Thyroid gland (tissue), 4 donors: Measurements from ENCODE around the gene SMYD4. TPM values are rescaled to one million over a fixed set of nuclear protein-coding genes. Genes with fewer than 3 reads are reported as not detected.
"Not testable (repeated sequence)": the region's sequence is repeated elsewhere in the genome, so short reads cannot be mapped to it uniquely, and the experiment has no call there.

Experiments
- DNase-seq, 2 donors: peaks; one replicate each; pipeline ENCODE4 v3.0.0-alpha.2; 2019
- H3K27ac ChIP-seq, 3 donors: fragments of 200-600 bp; sonication (generic); 1 replicate in 2 of 3; 2 replicates in 1 of 3; pipeline ENCODE4 v1.5.1; 2016 to 2019; ENCODE audit warnings: mild to moderate bottlenecking in 1 of 3, moderate library complexity in 1 of 3
- H3K27me3 ChIP-seq: fragments of 200-600 bp; sonication (generic); one replicate; pipeline ENCODE4 v1.5.1; 2019
- H3K36me3 ChIP-seq, 2 donors: fragments of 200-600 bp; sonication (generic); one replicate each; pipeline ENCODE4 v1.5.1; 2016 to 2019
- H3K4me1 ChIP-seq, 2 donors: fragments of 200-600 bp; sonication (generic); one replicate each; pipeline ENCODE4 v1.5.1; 2017 to 2019
- H3K4me3 ChIP-seq, 3 donors: fragments of 200-600 bp; sonication (generic); replicated peaks in 1 of 3; 1 replicate in 2 of 3; 2 replicates in 1 of 3; pipeline ENCODE4 v1.5.1; 2016; ENCODE audit warnings: mild to moderate bottlenecking in 1 of 3
- H3K9me3 ChIP-seq: fragments of 200-600 bp; sonication (generic); one replicate; pipeline ENCODE4 v1.5.1; 2017
- CTCF ChIP-seq, 6 experiments: fragments of 200-600 bp in 3 of 6; fragments of 450-650 bp in 3 of 6; sonication (generic) in 3 of 6; IDR thresholded peaks; one replicate each; pipeline ENCODE4 v1.5.1; 2016 to 2019; ENCODE audit warnings: antibody characterized with exemption in 6 of 6, mild to moderate bottlenecking in 2 of 6, inconsistent platforms in 1 of 6, moderate library complexity in 1 of 6
- POLR2A ChIP-seq, 2 donors: fragments of 450-650 bp; IDR thresholded peaks; one replicate each; pipeline ENCODE4 v1.6.1; 2017; ENCODE audit warnings: antibody characterized with exemption in 2 of 2, mild to moderate bottlenecking in 2 of 2, moderate library complexity in 1 of 2
- WGBS, 2 donors: methylation state at CpG; one replicate each; pipeline ENCODE4 v1.1.5; 2017; 5-methylcytosine and 5-hydroxymethylcytosine counted together
- intact Hi-C: fragments of 100-400 bp; cut with DNase I; formaldehyde crosslinking; loops from one replicate; pipeline ENCODE4 v1.15.1; 2023
- total RNA-seq, 4 donors: library from RNA; depleted of rRNA; stranded (reverse); fragments of >200 nt; gene quantifications; one replicate each; pipeline ENCODE4 v1.2.3, GENCODE V29; 2016

Gene SMYD4
- total RNA-seq, 4 donors from 2014 or later, result 19.3 to 21.9 (median 20.4) TPM

- intact Hi-C loops, result no loop called here
- Histone ChIP-seq H3K4me1 (peaks cover 48 to 55% of the 10 kb centered on the region in 2 donors), H3K4me3 (no peak overlapping the region), H3K36me3 (no peaks in the 10 kb centered on the region), H3K9me3 (no peaks in the 10 kb centered on the region), H3K27ac (peak overlapping the region; percentile 88 to 99 (median 98)), H3K27me3 (no peaks in the 10 kb centered on the region)
- TF ChIP-seq CTCF (IDR thresholded peaks at IDR 0.05), result no peak
- TF ChIP-seq POLR2A (IDR thresholded peaks at IDR 0.05), result peak in 1 of 2 donors; percentile 9
- WGBS, 2 donors, result 35 to 50% methylated on average over 8 of the region's 8 CpGs
- DNase-seq, result peak; percentile 68 to 88
Measured at GRCh38 chr17:1779571-1780131, 50.1 kb downstream of the SMYD4 start.

- intact Hi-C loops, result no loop called here
- H3K27me3 ChIP-seq, result no peaks in the 10 kb centered on the region
- DNase-seq, result no peak
- no peaks in the 10 kb centered on the region for H3K36me3 ChIP-seq
- H3K9me3 ChIP-seq, result no peaks in the 10 kb centered on the region
- TF ChIP-seq POLR2A (IDR thresholded peaks at IDR 0.05) (no peak), CTCF (IDR thresholded peaks at IDR 0.05) (no peak)
- H3K27ac ChIP-seq, result no peak overlapping the region
- 94 to 98% methylated on average over 7 of the region's 7 CpGs for WGBS, 2 donors
- no peak overlapping the region for H3K4me3 ChIP-seq
- H3K4me1 ChIP-seq, result peaks cover 28 to 36% of the 10 kb centered on the region in 2 donors
Measured at GRCh38 chr17:1776857-1777256, 52.8 kb downstream of the SMYD4 start.

GRCh38 chr17:1776328-1776727 is 53.4 kb downstream of the SMYD4 start:
- intact Hi-C loops, result no loop called here
- peaks cover 0 to 2% of the 10 kb centered on the region in 2 donors for H3K36me3 ChIP-seq
- no peaks in the 10 kb centered on the region for H3K27me3 ChIP-seq
- 92 to 94% methylated on average over 10 of the region's 10 CpGs for WGBS, 2 donors
- no peak for TF ChIP-seq CTCF (IDR thresholded peaks at IDR 0.05)
- no peak for TF ChIP-seq POLR2A (IDR thresholded peaks at IDR 0.05)
- no peak overlapping the region for H3K27ac ChIP-seq
- peaks cover 23 to 30% of the 10 kb centered on the region in 2 donors for H3K4me1 ChIP-seq
- no peak for DNase-seq
- no peaks in the 10 kb centered on the region for H3K9me3 ChIP-seq
- no peak overlapping the region for H3K4me3 ChIP-seq

- Histone ChIP-seq H3K27me3 (no peaks in the 10 kb centered on the region), H3K4me3 (no peak overlapping the region), H3K27ac (peak overlapping the region in 2 of 3 donors; percentile 4 to 37), H3K36me3 (peaks cover 0 to 2% of the 10 kb centered on the region in 2 donors), H3K9me3 (no peaks in the 10 kb centered on the region), H3K4me1 (peaks cover 13 to 18% of the 10 kb centered on the region in 2 donors)
- intact Hi-C loops, result no loop called here
- no peak for DNase-seq
- 91 to 92% methylated on average over 21 of the region's 21 CpGs for WGBS, 2 donors
- TF ChIP-seq CTCF (IDR thresholded peaks at IDR 0.05), result no peak
- no peak for TF ChIP-seq POLR2A (IDR thresholded peaks at IDR 0.05)
Measured at GRCh38 chr17:1774390-1775176, 55.1 kb downstream of the SMYD4 start.

GRCh38 chr17:1773696-1774181 is 56.0 kb downstream of the SMYD4 start:
- Histone ChIP-seq H3K9me3 (no peaks in the 10 kb centered on the region), H3K4me3 (no peak overlapping the region), H3K27me3 (no peaks in the 10 kb centered on the region), H3K27ac (peak overlapping the region in 2 of 3 donors; percentile 4 to 37), H3K4me1 (peaks cover 9 to 14% of the 10 kb centered on the region in 2 donors), H3K36me3 (peaks cover 0 to 2% of the 10 kb centered on the region in 2 donors)
- TF ChIP-seq CTCF (IDR thresholded peaks at IDR 0.05) (no peak), POLR2A (IDR thresholded peaks at IDR 0.05) (no peak)
- no peak for DNase-seq
- intact Hi-C loops, result no loop called here
- WGBS, 2 donors, result 36 to 37% methylated on average over 7 of the region's 7 CpGs

GRCh38 chr17:1773000-1773695 is 56.6 kb downstream of the SMYD4 start:
- H3K4me3 ChIP-seq, H3K36me3 ChIP-seq, H3K27me3 ChIP-seq, intact Hi-C loops, DNase-seq, H3K9me3 ChIP-seq: not testable (repeated sequence)
- H3K27ac ChIP-seq, result peak overlapping the region in 2 of 3 donors; percentile 4 to 37
- WGBS, 2 donors, result 87 to 95% methylated on average over 12 of the region's 12 CpGs
- H3K4me1 ChIP-seq, result peaks cover 9 to 13% of the 10 kb centered on the region in 2 donors
